Bronchial epithelial cell (primary cell): ENCODE data around the gene MILR1. TPM values are rescaled to one million over a fixed set of nuclear protein-coding genes. Genes with fewer than 3 reads are reported as not detected.

Experiments used
- DNase-seq: peaks from one replicate; pipeline ENCODE4 v3.0.0-alpha.2; 2010; ENCODE audit warnings: low read depth
- FAIRE-seq: peaks from 2 replicates; lab custom pipeline; 2011; peaks lifted over from hg19 to GRCh38; lab: Jason Lieb, UNC
- H3K27me3 ChIP-seq: 2 replicates; pipeline ENCODE4 v1.5.1; 2011; ENCODE audit warnings: low read length; ENCODE audit not compliant: control insufficient read depth, insufficient read depth
- H3K36me3 ChIP-seq: 2 replicates; pipeline ENCODE4 v1.5.1; 2011; ENCODE audit warnings: low read length; ENCODE audit not compliant: control insufficient read depth, insufficient read depth
- H3K4me3 ChIP-seq: 2 replicates; pipeline ENCODE4 v1.5.1; 2011; ENCODE audit warnings: mild to moderate bottlenecking, low read depth, low read length, control low read depth
- CTCF ChIP-seq: IDR thresholded peaks from 2 replicates; pipeline ENCODE4 v1.5.1; 2011; ENCODE audit warnings: mild to moderate bottlenecking, moderate library complexity, low read length, control low read depth, inconsistent platforms; ENCODE audit not compliant: insufficient read depth, severe bottlenecking
- total RNA-seq: library from RNA; depleted of rRNA; stranded (reverse); fragments of >200 nt; gene quantifications from 2 replicates; pipeline ENCODE4 v1.2.1, GENCODE V29; 2014

The MILR1 gene
- total RNA-seq, 1 donor from 2014 or later, result 0.79 TPM

GRCh38 chr17:64508683-64509082, 59.8 kb downstream of the MILR1 start:
- peaks cover 12% of the 10 kb centered on the region for H3K36me3 ChIP-seq
- DNase-seq, result no peak
- no peak for TF ChIP-seq CTCF
- FAIRE-seq, result no peak
- H3K4me3 ChIP-seq, result no peak overlapping the region
- no peaks in the 10 kb centered on the region for H3K27me3 ChIP-seq

GRCh38 chr17:64509179-64509578, 60.3 kb downstream of the MILR1 start:
- FAIRE-seq, result no peak
- Histone ChIP-seq H3K27me3 (no peaks in the 10 kb centered on the region), H3K36me3 (peaks cover 10% of the 10 kb centered on the region), H3K4me3 (no peak overlapping the region)
- DNase-seq, result no peak
- no peak for TF ChIP-seq CTCF

- no peak for DNase-seq
- no peak for TF ChIP-seq CTCF
- H3K27me3 ChIP-seq, result no peaks in the 10 kb centered on the region
- no peak for FAIRE-seq
- no peak overlapping the region for H3K4me3 ChIP-seq
- H3K36me3 ChIP-seq, result peaks cover 8% of the 10 kb centered on the region
These were observed 66.5 kb downstream of the MILR1 start for GRCh38 chr17:64515419-64515818.

- Histone ChIP-seq H3K4me3 (no peak overlapping the region), H3K27me3 (no peaks in the 10 kb centered on the region), H3K36me3 (peaks cover 6% of the 10 kb centered on the region)
- DNase-seq, result no peak
- TF ChIP-seq CTCF, result no peak
- FAIRE-seq, result no peak
These were observed 66.9 kb downstream of the MILR1 start for GRCh38 chr17:64515829-64516228.

Other genes starting within 250 kb of the MILR1 start
- 14.7 and 23.0 TPM in 2 replicates for gene TEX2, start 185.9 kb upstream of the MILR1 start, total RNA-seq
- under 0.01 TPM in 1 of 2 replicates, not detected in the other for gene PECAM1, start 58.3 kb upstream of the MILR1 start, total RNA-seq
- 9.2 and 10.8 TPM in 2 replicates for gene POLG2, start 47.9 kb downstream of the MILR1 start, total RNA-seq
- 340 and 485 TPM in 2 replicates for gene DDX5, start 57.2 kb downstream of the MILR1 start, total RNA-seq
- 21.1 and 23.7 TPM in 2 replicates for gene CEP95, start 57.9 kb downstream of the MILR1 start, total RNA-seq
- gene SMURF2, start 213.2 kb downstream of the MILR1 start, total RNA-seq, result 40.6 and 52.4 TPM in 2 replicates